Lower leg skin (tissue), 3 donors: ENCODE measurements around the gene YPEL4.

Source experiments
- POLR2A ChIP-seq, 2 donors: fragments of 450-650 bp; IDR thresholded peaks; one replicate each; pipeline ENCODE4 v1.6.1; 2016 to 2017; ENCODE audit warnings: antibody characterized with exemption in 2 of 2, mild to moderate bottlenecking in 1 of 2, moderate library complexity in 1 of 2
- TF ChIP-seq, protein P1 (sequence below), 3 donors: fragments of 450-650 bp; IDR thresholded peaks; one replicate each; pipeline ENCODE4 v1.5.1; 2016; ENCODE audit warnings: antibody characterized with exemption in 3 of 3, mild to moderate bottlenecking in 3 of 3, moderate library complexity in 2 of 3

DNA sequence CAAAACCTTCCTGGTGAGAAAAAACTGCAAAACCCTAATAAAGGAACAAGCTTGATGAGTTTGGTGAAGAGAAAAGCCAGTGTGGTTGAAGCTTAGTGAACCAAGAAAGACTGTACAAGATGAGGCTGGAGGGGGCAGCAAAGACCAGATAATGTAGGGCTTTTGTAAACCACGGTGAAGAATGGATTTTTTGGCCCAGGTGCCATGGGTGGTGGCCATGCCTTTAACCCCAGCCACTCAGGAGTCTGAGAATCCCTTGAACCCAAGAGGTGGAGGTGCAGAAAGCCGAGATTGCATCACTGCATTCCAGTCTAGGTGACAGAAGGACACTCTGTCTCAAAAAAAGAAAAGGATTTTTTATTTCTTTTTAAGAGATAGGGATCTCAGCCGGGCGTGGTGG is 13.2 kb upstream of the YPEL4 start:
- TF ChIP-seq, protein P1, sequence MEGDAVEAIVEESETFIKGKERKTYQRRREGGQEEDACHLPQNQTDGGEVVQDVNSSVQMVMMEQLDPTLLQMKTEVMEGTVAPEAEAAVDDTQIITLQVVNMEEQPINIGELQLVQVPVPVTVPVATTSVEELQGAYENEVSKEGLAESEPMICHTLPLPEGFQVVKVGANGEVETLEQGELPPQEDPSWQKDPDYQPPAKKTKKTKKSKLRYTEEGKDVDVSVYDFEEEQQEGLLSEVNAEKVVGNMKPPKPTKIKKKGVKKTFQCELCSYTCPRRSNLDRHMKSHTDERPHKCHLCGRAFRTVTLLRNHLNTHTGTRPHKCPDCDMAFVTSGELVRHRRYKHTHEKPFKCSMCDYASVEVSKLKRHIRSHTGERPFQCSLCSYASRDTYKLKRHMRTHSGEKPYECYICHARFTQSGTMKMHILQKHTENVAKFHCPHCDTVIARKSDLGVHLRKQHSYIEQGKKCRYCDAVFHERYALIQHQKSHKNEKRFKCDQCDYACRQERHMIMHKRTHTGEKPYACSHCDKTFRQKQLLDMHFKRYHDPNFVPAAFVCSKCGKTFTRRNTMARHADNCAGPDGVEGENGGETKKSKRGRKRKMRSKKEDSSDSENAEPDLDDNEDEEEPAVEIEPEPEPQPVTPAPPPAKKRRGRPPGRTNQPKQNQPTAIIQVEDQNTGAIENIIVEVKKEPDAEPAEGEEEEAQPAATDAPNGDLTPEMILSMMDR (IDR thresholded peaks at IDR 0.05) = no peak
- TF ChIP-seq POLR2A (IDR thresholded peaks at IDR 0.05) = no peak
